Astrocyte (in vitro differentiated cells and primary cell): Measurements from ENCODE around the gene NIT2. TPM values are rescaled to one million over a fixed set of nuclear protein-coding genes. Genes with fewer than 3 reads are reported as not detected.

ENCODE experiments used
- DNase-seq: peaks from one replicate; pipeline ENCODE4 v3.0.0-alpha.2; 2010; ENCODE audit warnings: low read depth
- FAIRE-seq: peaks from 2 replicates; lab custom pipeline; 2011; peaks lifted over from hg19 to GRCh38; lab: Jason Lieb, UNC
- H2AFZ ChIP-seq: 2 replicates; pipeline ENCODE4 v1.6.0; 2012; ENCODE audit warnings: low read depth, low read length, inconsistent platforms
- H3K27ac ChIP-seq: 2 replicates; pipeline ENCODE4 v1.5.1; 2011; ENCODE audit warnings: low read depth, low read length, inconsistent platforms
- H3K27me3 ChIP-seq: 2 replicates; pipeline ENCODE4 v1.6.0; 2011; ENCODE audit warnings: low read length, inconsistent platforms; ENCODE audit not compliant: insufficient read depth
- H3K36me3 ChIP-seq: 2 replicates; pipeline ENCODE4 v1.5.1; 2011; ENCODE audit warnings: low read length, inconsistent platforms; ENCODE audit not compliant: insufficient read depth
- H3K4me1 ChIP-seq: 2 replicates; pipeline ENCODE4 v1.5.1; 2011; ENCODE audit warnings: low read length, inconsistent platforms; ENCODE audit not compliant: insufficient read depth
- H3K4me2 ChIP-seq: 2 replicates; pipeline ENCODE4 v1.6.0; 2012; ENCODE audit warnings: low read length, inconsistent platforms
- H3K4me3 ChIP-seq: 2 replicates; pipeline ENCODE4 v1.5.1; 2011; ENCODE audit warnings: low read depth, mild to moderate bottlenecking, low read length, inconsistent platforms; ENCODE audit not compliant: insufficient read depth
- H3K79me2 ChIP-seq: 2 replicates; pipeline ENCODE4 v1.6.0; 2012; ENCODE audit warnings: mild to moderate bottlenecking, low read length, inconsistent platforms; ENCODE audit not compliant: insufficient read depth
- H3K9ac ChIP-seq: 2 replicates; pipeline ENCODE4 v1.6.0; 2012; ENCODE audit warnings: mild to moderate bottlenecking, low read length, inconsistent platforms
- H3K9me3 ChIP-seq: 2 replicates; pipeline ENCODE4 v1.5.1; 2012; ENCODE audit warnings: low read depth, mild to moderate bottlenecking, low read length, inconsistent platforms; ENCODE audit not compliant: insufficient read depth
- H4K20me1 ChIP-seq: 2 replicates; pipeline ENCODE4 v1.6.0; 2012; ENCODE audit warnings: low read length, inconsistent platforms; ENCODE audit not compliant: insufficient read depth
- H3K27ac Mint-ChIP-seq: one replicate; pipeline ENCODE4 v1.8.0; 2021; ENCODE audit warnings: mild to moderate bottlenecking, mixed read lengths; ENCODE audit not compliant: unreplicated experiment
- H3K27me3 Mint-ChIP-seq: one replicate; pipeline ENCODE4 v1.8.0; 2021; ENCODE audit warnings: low read depth, mixed read lengths; ENCODE audit not compliant: unreplicated experiment
- H3K36me3 Mint-ChIP-seq: one replicate; pipeline ENCODE4 v1.8.0; 2021; ENCODE audit warnings: low read depth, mixed read lengths; ENCODE audit not compliant: unreplicated experiment
- H3K4me1 Mint-ChIP-seq: one replicate; pipeline ENCODE4 v1.8.0; 2021; ENCODE audit warnings: low read depth, mixed read lengths; ENCODE audit not compliant: unreplicated experiment
- H3K4me3 Mint-ChIP-seq: one replicate; pipeline ENCODE4 v1.8.0; 2021; ENCODE audit warnings: mild to moderate bottlenecking, moderate library complexity, mixed read lengths; ENCODE audit not compliant: unreplicated experiment
- H3K9me3 Mint-ChIP-seq: one replicate; pipeline ENCODE4 v1.8.0; 2021; ENCODE audit warnings: mild to moderate bottlenecking, mixed read lengths; ENCODE audit not compliant: unreplicated experiment
- CTCF ChIP-seq: IDR thresholded peaks from 2 replicates; pipeline ENCODE4 v1.5.1; 2011; ENCODE audit warnings: low read depth, mild to moderate bottlenecking, inconsistent platforms, low read length, moderate library complexity; ENCODE audit not compliant: insufficient read depth
- EZH2 ChIP-seq: IDR thresholded peaks from 2 replicates; pipeline ENCODE4 v1.6.1; 2012; ENCODE audit warnings: mild to moderate bottlenecking, low read length, inconsistent platforms; ENCODE audit not compliant: insufficient read depth
- total RNA-seq: library from RNA; stranded (reverse); gene quantifications from 2 replicates; pipeline ENCODE4 v1.2.1, GENCODE V29; 2021

The NIT2 gene
- total RNA-seq, 1 donor from 2014 or later, result 47.7 TPM

GRCh38 chr3:100354850-100355249 lies 20.3 kb downstream of the NIT2 start:
- H2AFZ ChIP-seq, result no peak overlapping the region
- Mint-ChIP-seq H3K27ac (no peak overlapping the region), H3K36me3 (peaks cover 25% of the 10 kb centered on the region), H3K4me1 (peaks cover 9% of the 10 kb centered on the region), H3K4me3 (no peak overlapping the region), H3K27me3 (no peaks in the 10 kb centered on the region), H3K9me3 (peaks cover 8% of the 10 kb centered on the region)
- H3K4me3 ChIP-seq, result no peak overlapping the region
- no peaks in the 10 kb centered on the region for H3K4me1 ChIP-seq
- DNase-seq, result peak; percentile 71
- H3K27me3 ChIP-seq, result no peaks in the 10 kb centered on the region
- H3K27ac ChIP-seq, result no peak overlapping the region
- H4K20me1 ChIP-seq, result peaks cover 5% of the 10 kb centered on the region
- peaks cover 44% of the 10 kb centered on the region for H3K36me3 ChIP-seq
- FAIRE-seq, result no peak
- H3K79me2 ChIP-seq, result no peaks in the 10 kb centered on the region
- no peak overlapping the region for H3K4me2 ChIP-seq
- H3K9me3 ChIP-seq, result no peaks in the 10 kb centered on the region
- H3K9ac ChIP-seq, result no peak overlapping the region
- TF ChIP-seq CTCF, result no peak
- no peak for TF ChIP-seq EZH2

- Histone ChIP-seq H3K27ac (no peak overlapping the region), H3K79me2 (no peaks in the 10 kb centered on the region), H3K27me3 (no peaks in the 10 kb centered on the region), H4K20me1 (peaks cover 5% of the 10 kb centered on the region), H3K9ac (no peak overlapping the region), H3K36me3 (peaks cover 34% of the 10 kb centered on the region), H2AFZ (no peak overlapping the region), H3K4me3 (no peak overlapping the region), H3K4me2 (no peak overlapping the region), H3K4me1 (no peaks in the 10 kb centered on the region), H3K9me3 (no peaks in the 10 kb centered on the region)
- FAIRE-seq (no peak), DNase-seq (no peak)
- Mint-ChIP-seq H3K27me3 (no peaks in the 10 kb centered on the region), H3K27ac (no peak overlapping the region), H3K4me3 (no peak overlapping the region), H3K36me3 (peaks cover 30% of the 10 kb centered on the region), H3K9me3 (peaks cover 3% of the 10 kb centered on the region), H3K4me1 (peaks cover under 1% of the 10 kb centered on the region)
- TF ChIP-seq EZH2 (no peak), CTCF (no peak)
Measured at GRCh38 chr3:100358413-100358812, 23.9 kb downstream of the NIT2 start.

GRCh38 chr3:100359035-100359434 lies 24.5 kb downstream of the NIT2 start:
- FAIRE-seq (no peak), DNase-seq (no peak)
- no peaks in the 10 kb centered on the region for H3K9me3 ChIP-seq
- Mint-ChIP-seq H3K36me3 (peaks cover 28% of the 10 kb centered on the region), H3K27ac (no peak overlapping the region), H3K27me3 (no peaks in the 10 kb centered on the region), H3K9me3 (peaks cover 3% of the 10 kb centered on the region), H3K4me3 (no peak overlapping the region), H3K4me1 (no peaks in the 10 kb centered on the region)
- peaks cover 5% of the 10 kb centered on the region for H4K20me1 ChIP-seq
- no peak overlapping the region for H3K9ac ChIP-seq
- no peak for TF ChIP-seq EZH2
- TF ChIP-seq CTCF, result no peak
- no peaks in the 10 kb centered on the region for H3K79me2 ChIP-seq
- peaks cover 37% of the 10 kb centered on the region for H3K36me3 ChIP-seq
- H3K27me3 ChIP-seq, result no peaks in the 10 kb centered on the region
- no peak overlapping the region for H2AFZ ChIP-seq
- H3K4me1 ChIP-seq, result no peaks in the 10 kb centered on the region
- no peak overlapping the region for H3K4me3 ChIP-seq
- H3K4me2 ChIP-seq, result no peak overlapping the region
- H3K27ac ChIP-seq, result no peak overlapping the region
